Liver (tissue), 3 donors: Measurements from ENCODE around the gene ZNF141.

Experiments used
- SP1 ChIP-seq: IDR thresholded peaks from 2 replicates; pipeline ENCODE4 v1.6.1; 2018; ENCODE audit warnings: antibody characterized with exemption, mild to moderate bottlenecking
- TAF1 ChIP-seq: conservative IDR thresholded peaks from 2 replicates; pipeline ENCODE4 v1.6.1; 2016; ENCODE audit warnings: antibody characterized with exemption, mild to moderate bottlenecking
- TF ChIP-seq, protein P1 (sequence below): IDR thresholded peaks from 2 replicates; pipeline ENCODE4 v1.6.1; 2016; ENCODE audit warnings: antibody characterized with exemption, mild to moderate bottlenecking
- TF ChIP-seq, protein P2 (sequence below): fragments of 150-350 bp; IDR thresholded peaks from 2 replicates; pipeline ENCODE4 v1.5.1; 2017; ENCODE audit warnings: improper control_type of control experiment, low read depth, low read length; ENCODE audit not compliant: missing input control
- donor health status: healthy.
- donor health status: healthy.

GRCh38 chr4:306551-306961 is 31.1 kb upstream of the ZNF141 start:
- TF ChIP-seq, protein P1, sequence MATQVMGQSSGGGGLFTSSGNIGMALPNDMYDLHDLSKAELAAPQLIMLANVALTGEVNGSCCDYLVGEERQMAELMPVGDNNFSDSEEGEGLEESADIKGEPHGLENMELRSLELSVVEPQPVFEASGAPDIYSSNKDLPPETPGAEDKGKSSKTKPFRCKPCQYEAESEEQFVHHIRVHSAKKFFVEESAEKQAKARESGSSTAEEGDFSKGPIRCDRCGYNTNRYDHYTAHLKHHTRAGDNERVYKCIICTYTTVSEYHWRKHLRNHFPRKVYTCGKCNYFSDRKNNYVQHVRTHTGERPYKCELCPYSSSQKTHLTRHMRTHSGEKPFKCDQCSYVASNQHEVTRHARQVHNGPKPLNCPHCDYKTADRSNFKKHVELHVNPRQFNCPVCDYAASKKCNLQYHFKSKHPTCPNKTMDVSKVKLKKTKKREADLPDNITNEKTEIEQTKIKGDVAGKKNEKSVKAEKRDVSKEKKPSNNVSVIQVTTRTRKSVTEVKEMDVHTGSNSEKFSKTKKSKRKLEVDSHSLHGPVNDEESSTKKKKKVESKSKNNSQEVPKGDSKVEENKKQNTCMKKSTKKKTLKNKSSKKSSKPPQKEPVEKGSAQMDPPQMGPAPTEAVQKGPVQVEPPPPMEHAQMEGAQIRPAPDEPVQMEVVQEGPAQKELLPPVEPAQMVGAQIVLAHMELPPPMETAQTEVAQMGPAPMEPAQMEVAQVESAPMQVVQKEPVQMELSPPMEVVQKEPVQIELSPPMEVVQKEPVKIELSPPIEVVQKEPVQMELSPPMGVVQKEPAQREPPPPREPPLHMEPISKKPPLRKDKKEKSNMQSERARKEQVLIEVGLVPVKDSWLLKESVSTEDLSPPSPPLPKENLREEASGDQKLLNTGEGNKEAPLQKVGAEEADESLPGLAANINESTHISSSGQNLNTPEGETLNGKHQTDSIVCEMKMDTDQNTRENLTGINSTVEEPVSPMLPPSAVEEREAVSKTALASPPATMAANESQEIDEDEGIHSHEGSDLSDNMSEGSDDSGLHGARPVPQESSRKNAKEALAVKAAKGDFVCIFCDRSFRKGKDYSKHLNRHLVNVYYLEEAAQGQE, result no peak
- TF ChIP-seq, protein P2, sequence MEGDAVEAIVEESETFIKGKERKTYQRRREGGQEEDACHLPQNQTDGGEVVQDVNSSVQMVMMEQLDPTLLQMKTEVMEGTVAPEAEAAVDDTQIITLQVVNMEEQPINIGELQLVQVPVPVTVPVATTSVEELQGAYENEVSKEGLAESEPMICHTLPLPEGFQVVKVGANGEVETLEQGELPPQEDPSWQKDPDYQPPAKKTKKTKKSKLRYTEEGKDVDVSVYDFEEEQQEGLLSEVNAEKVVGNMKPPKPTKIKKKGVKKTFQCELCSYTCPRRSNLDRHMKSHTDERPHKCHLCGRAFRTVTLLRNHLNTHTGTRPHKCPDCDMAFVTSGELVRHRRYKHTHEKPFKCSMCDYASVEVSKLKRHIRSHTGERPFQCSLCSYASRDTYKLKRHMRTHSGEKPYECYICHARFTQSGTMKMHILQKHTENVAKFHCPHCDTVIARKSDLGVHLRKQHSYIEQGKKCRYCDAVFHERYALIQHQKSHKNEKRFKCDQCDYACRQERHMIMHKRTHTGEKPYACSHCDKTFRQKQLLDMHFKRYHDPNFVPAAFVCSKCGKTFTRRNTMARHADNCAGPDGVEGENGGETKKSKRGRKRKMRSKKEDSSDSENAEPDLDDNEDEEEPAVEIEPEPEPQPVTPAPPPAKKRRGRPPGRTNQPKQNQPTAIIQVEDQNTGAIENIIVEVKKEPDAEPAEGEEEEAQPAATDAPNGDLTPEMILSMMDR, result no peak
- TF ChIP-seq SP1, result no peak
- TF ChIP-seq TAF1, result no peak
